Ishikawa (cell line): ENCODE data around the gene FLVCR2.

Source experiments
- CEBPB ChIP-seq: IDR thresholded peaks from 2 replicates; pipeline ENCODE4 v1.6.1; 2012
- CREB1 ChIP-seq: IDR thresholded peaks from 2 replicates; pipeline ENCODE4 v1.6.1; 2012; ENCODE audit warnings: low read depth
- EGR1 ChIP-seq: IDR thresholded peaks from 2 replicates; pipeline ENCODE4 v1.6.1; 2012
- EP300 ChIP-seq: IDR thresholded peaks from 2 replicates; pipeline ENCODE4 v1.6.1; 2012; ENCODE audit warnings: borderline replicate concordance
- FOXM1 ChIP-seq: IDR thresholded peaks from 2 replicates; pipeline ENCODE4 v1.6.1; 2012; ENCODE audit warnings: low read depth, borderline replicate concordance
- MAX ChIP-seq: IDR thresholded peaks from 2 replicates; pipeline ENCODE4 v1.6.1; 2012
- NFIC ChIP-seq: IDR thresholded peaks from 2 replicates; pipeline ENCODE4 v1.6.1; 2012
- RAD21 ChIP-seq: IDR thresholded peaks from 2 replicates; pipeline ENCODE4 v1.6.1; 2012; ENCODE audit warnings: low read depth
- REST ChIP-seq: IDR thresholded peaks from 2 replicates; pipeline ENCODE4 v1.6.1; 2012; ENCODE audit warnings: low read depth, mild to moderate bottlenecking
- TAF1 ChIP-seq: IDR thresholded peaks from 2 replicates; pipeline ENCODE4 v1.6.1; 2012; ENCODE audit warnings: low read depth, mild to moderate bottlenecking
- TEAD4 ChIP-seq: IDR thresholded peaks from 2 replicates; pipeline ENCODE4 v1.6.1; 2012
- USF1 ChIP-seq: IDR thresholded peaks from 2 replicates; pipeline ENCODE4 v1.6.1; 2012
- YY1 ChIP-seq: IDR thresholded peaks from 2 replicates; pipeline ENCODE4 v1.6.1; 2012; ENCODE audit warnings: low read depth

GRCh38 chr14:75591331-75591946, 13.0 kb downstream of the FLVCR2 start:
- TF ChIP-seq EGR1 (no peak), EP300 (no peak), TAF1 (no peak), YY1 (no peak), REST (no peak), NFIC (no peak), CREB1 (no peak), TEAD4 (no peak), CEBPB (no peak), RAD21 (no peak), MAX (no peak), FOXM1 (no peak), USF1 (no peak)
